HG03280 (cell line): ENCODE measurements around the gene ATXN3L.
"Not testable (repeated sequence)": the region's sequence is repeated elsewhere in the genome, so short reads cannot be mapped to it uniquely, and the experiment has no call there.

ENCODE experiments used
- ATAC-seq: cut with Tn5 transposase; IDR thresholded peaks from one replicate; pipeline ENCODE4 v1.9.1; 2021; ENCODE audit warnings: mild to moderate bottlenecking, moderate library complexity; ENCODE audit not compliant: unreplicated experiment

The ATXN3L gene

GRCh38 chrX:13307041-13307440, 12.8 kb downstream of the ATXN3L start:
- ATAC-seq: no peak

- ATAC-seq: no peak
Measured at GRCh38 chrX:13305108-13305507, 14.7 kb downstream of the ATXN3L start.

DNA sequence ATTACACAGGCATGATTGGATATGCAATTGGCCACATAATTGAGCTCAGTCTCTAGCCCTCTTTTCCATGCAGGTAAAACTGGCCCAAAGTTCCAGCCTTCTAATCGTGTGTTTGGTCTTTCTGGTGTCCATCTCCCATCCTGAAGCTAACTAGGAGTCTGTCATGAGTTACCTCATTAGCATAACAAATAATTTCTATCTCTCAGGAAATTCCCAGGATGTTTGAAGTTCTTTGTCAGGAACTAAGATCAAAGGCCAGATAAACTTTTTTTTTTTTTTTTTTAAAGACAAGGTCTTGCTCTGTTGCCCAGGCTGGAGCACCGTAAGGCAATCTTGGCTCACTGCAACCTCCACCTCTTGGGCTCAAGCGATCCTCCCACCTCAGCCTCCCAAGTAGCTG, 15.8 kb downstream of the ATXN3L start:
- no peak for ATAC-seq

- ATAC-seq: not testable (repeated sequence)
Measured at GRCh38 chrX:13303248-13303647, 16.6 kb downstream of the ATXN3L start.

- no peak for ATAC-seq
Measured at GRCh38 chrX:13298836-13299235, 21.0 kb downstream of the ATXN3L start.

DNA sequence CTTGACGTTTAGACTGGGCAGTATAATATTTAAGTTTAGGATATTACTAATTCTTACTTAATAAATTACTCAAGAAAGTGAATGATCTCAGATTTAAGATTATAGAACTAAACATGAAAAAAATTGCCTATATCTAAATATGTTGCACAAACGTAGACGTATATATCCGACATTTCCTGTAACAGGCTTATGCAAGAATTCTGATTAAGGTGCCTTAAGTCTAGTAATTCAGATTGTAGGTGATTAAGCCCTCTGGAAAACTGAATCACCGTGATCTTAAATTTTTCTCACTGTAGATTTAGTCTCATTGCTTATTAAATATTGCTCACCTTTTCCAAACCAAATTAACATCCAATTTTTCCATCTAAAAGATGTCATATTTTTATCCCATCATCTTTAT, 24.0 kb downstream of the ATXN3L start:
- ATAC-seq: no peak

DNA sequence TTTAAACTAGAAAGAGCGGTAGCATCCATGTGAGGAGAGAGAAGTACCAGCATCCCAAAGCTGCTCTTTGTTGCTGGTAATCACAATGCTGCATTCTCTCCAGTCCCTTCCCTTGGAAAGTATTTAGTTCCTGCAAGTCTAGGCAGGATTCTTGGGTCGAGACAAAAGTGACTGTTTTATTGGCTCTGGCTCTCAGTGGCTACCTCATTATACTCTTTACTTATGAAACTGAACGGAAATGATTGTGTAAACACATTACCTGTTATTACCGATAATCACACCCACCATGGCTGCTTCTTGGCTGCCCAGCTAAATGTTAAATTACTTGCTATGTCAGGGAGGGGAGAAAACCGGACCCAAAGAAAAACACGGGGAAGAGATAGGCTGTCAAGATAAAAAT, 26.2 kb downstream of the ATXN3L start:
- ATAC-seq: no peak

GRCh38 chrX:13290891-13291614, 28.8 kb downstream of the ATXN3L start:
- ATAC-seq: no peak

DNA sequence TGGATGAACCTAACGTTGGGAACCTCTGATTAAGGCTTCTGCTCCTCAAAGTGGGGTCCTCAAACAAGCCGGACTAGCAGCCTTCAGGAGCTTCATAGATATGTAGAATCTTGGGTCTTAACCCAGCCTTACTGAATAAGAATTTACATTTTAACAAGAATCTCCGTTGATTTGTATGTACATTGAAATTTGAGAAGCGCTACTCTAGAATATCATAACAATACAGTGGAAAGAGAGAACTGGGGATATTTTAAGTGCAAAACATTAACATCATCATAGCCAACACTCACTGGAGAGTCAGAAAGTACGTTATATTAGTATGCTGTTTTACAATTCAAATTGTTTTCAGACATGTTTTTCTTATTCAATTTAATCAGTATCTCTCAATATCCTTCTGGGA, 31.2 kb downstream of the ATXN3L start:
- no peak for ATAC-seq

- no peak for ATAC-seq
Measured at GRCh38 chrX:13287816-13288215, 32.0 kb downstream of the ATXN3L start.

DNA sequence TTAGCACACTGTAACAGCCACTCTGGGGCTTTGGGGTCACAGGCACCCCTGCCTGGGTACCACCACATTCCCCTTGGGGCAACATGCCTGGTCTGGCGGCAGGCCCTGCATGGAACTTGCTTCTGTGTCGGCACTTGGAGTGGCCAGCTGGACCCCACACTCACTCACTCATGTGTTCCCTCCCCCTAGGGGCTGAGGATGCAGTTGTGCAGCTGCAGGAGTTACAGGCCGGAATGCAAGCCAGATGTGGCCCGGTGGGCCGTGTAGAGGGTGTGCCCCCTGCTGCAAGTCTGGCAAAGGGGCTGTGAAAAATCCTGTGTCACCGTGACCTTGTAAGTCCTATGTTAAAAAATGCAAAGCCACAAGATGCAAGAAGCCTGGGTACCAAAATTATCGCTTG, 34.2 kb downstream of the ATXN3L start:
- ATAC-seq: no peak

GRCh38 chrX:13285229-13285628, 34.6 kb downstream of the ATXN3L start:
- no peak for ATAC-seq

DNA sequence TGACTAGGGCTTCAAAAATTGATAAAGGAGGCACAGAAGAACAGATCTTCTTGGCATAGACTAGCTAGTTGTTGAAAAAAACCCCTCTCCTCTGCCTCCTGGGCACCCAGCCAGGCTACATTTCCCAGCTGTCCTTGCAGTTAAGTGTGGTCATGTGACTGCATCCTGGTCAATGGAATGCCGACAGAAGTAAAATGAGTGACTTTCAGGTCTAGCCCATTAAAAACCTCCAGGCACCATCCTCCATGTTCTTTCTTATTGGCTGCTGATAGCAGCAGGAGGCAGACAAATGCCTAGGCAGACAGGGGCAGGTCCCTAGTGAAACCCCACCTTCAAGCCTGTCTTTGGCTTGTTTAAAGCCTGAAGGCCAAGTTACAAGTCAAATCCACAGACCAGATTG, 35.3 kb downstream of the ATXN3L start:
- no peak for ATAC-seq

DNA sequence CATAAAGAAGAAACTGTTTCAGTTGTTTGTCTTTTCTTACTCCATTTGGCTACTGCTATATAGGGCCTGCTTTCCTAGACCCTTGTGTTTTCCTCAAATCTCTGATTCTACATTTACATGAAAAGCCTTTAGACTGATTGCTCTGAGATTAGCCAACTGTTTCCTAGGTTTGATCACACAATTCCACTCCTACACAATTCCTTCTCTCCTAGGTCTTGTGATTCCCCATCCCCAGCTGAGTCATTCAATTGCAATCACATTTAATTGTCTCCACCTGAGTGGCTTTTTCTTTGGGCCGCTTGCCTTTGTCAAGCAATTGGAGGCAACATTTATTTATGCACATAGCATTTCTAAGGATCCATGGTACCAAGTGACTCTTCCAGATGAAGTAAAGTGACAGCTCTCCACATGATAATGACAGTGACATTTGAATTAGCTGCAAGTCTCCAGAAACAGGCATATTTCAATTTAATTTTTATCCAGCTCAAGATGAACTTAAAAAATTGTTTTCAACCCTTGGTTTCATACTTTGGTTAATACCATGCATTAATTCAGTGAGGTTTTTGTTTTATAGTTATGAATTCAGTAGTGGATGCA, 35.8 kb downstream of the ATXN3L start:
- ATAC-seq: no peak

DNA sequence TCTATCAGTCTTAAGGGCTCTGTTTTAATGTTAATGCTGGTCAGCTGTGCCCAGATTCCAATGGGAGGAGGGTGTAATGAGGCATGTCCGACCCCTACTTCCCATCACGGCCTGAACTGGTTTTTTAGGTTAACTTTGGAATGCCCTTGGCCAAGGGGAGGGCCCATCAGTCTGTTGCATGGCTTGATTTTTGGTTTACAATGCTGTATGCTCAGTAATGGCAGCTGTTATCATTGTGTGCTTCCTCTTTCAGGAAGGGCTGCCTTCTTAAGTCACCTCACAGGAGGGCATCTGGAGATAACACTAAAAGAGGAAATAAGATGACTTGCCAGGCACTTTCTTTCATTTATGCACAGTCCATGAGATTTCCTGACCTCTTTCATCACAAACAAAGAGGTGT, 36.3 kb downstream of the ATXN3L start:
- ATAC-seq: no peak

- no peak for ATAC-seq
Measured at GRCh38 chrX:13281289-13281688, 38.6 kb downstream of the ATXN3L start.

DNA sequence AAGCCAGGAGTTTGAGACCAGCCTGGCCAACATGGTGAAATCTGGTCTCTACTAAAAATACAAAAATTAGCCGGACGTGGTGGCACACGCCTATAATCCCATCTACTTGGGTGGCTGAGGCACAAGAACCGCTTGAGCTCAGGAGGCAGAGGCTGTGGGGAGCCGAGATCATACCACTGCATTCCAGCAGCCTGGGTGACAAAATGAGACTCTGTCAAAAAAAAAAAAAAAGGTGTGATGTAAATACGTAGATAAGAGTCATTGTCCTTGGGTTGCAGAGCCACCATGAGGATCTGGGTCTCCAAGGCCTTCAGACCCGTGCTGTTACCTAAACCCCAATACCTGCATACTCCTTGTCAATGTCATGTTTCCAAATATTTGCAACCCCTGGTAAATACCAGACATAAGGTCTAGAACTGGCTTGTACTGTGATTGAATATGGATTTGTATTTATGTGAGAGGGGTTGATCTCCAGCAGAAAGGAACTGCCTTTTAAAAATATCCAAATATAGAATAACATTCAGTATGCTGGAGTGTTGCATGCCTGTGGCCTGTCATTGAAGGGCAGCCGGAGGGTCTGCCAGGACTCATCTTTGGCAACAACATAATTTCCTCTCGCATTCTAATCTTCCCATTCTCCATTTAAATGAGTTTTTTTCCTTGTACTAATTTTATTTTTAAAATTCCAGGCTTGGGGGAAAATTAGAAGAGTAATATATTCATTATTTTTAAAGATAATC, 40.4 kb downstream of the ATXN3L start:
- ATAC-seq: no peak

- ATAC-seq: no peak
Measured at GRCh38 chrX:13277539-13277938, 42.3 kb downstream of the ATXN3L start.

DNA sequence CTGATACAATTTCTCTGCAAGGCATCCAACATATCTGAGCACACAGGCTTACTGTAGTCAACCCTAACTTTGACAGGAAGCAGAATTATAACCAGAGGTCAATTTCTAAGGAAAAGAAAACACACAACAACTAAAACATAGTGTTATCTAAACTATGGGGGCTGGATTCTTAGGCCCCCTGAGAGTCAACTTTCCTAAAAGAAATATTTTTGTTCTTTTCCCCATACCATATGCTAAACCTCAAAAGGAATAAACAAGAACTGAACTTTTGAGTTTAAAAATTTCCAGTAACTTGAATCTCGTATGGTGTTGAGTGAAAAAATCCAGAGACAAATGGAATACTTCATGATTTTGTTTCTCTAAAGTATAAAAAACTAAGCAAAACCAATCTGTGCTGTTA, 42.9 kb downstream of the ATXN3L start:
- no peak for ATAC-seq

GRCh38 chrX:13275031-13275430, 44.8 kb downstream of the ATXN3L start:
- ATAC-seq: no peak

- ATAC-seq: no peak
Measured at GRCh38 chrX:13272426-13272825, 47.4 kb downstream of the ATXN3L start.

GRCh38 chrX:13271511-13271910, 48.3 kb downstream of the ATXN3L start:
- no peak for ATAC-seq
